ENCODE data around the gene UNC45A. TPM values are rescaled to one million over a fixed set of nuclear protein-coding genes. Genes with fewer than 3 reads are reported as not detected.
A peak's percentile ranks its signal among the peaks of the same experiment; 100 is the strongest.

The UNC45A gene
- total and polyA plus RNA-seq, 2 donors (not counting 1 experiment from before 2014, with no cell fraction given), result 56.3 to 79.0 TPM

DNA sequence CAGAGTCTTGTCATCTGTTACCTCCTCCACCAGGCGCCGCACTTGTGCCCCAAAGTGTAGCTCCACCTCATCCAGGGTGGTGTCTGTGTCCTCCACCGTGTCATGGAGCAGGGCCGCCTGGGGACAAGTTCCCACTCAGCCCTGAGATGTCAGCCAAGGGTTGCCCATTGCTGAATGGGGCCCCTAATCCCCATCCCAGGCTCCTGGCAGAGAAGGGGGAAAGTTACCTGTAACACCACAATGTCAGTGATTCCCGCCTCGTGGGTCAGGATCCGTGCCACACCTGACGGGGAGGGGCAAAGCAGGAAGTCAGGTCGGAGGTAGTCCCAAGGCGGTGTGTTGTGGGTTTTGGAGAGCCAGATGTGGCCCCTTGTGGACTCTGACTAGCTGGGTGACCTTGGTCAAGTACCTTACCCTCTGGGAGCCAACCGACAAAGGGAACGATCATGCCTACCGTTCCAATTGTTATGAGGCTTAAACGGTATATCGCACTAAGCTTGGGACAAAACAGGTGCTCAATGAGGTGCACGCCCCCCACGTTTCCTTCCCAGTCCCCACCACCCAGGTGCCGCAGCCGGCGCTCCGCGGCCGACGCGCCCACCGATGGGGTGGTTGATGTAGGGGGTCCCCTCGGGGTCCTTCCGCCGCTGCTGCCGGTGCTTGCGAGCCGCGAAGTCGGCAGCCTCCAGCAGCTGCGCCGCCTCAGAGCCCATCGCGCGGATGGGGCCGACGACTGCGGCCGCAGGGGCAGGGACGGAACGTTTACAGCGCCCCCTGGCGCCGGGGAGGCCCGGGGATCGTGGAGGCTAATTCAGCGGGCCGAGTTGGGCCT lies 3.0 kb upstream of the UNC45A start, which contains the start of gene HDDC3:
Gene HDDC3, minus strand, starts transcription at position 722 of the 832 bp plus-strand sequence. Its CDS starts 9 bp downstream, at position 713.
- Histone ChIP-seq H3K27ac (ENCODE audit: low read length in 2 of 2) (peak within 1 kb of the TSS; percentile 93 to 94), H3K9me3 (ENCODE audit: control extremely low read depth in 1 of 3, control insufficient read depth in 2 of 3, insufficient read depth in 1 of 3, low read length in 2 of 3) (no peaks in the 10 kb centered on the region), H3K9ac (ENCODE audit: low read length) (peak within 1 kb of the TSS; percentile 79), H2AFZ (ENCODE audit: insufficient read depth, low read depth, low read length, poor library complexity, severe bottlenecking) (peak within 1 kb of the TSS; percentile 89), H4K20me1 (ENCODE audit: control insufficient read depth, insufficient read depth, low read length, poor library complexity, severe bottlenecking) (peaks cover 9% of the 10 kb centered on the region), H3K79me2 (ENCODE audit: control insufficient read depth, insufficient read depth, low read length) (peaks cover 14% of the 10 kb centered on the region), H3K36me3 (replicated peaks in 1 of 2; ENCODE audit: control extremely low read depth in 1 of 2, control insufficient read depth in 1 of 2, extremely low read depth in 1 of 2, insufficient read depth in 2 of 2, low read length in 1 of 2) (peaks cover 0 to 3% of the 10 kb centered on the region in 2 experiments), H3K4me1 (ENCODE audit: control insufficient read depth in 2 of 2, insufficient read depth in 2 of 2, low read length in 2 of 2) (peaks cover 42 to 64% of the 10 kb centered on the region in 2 donors), H3K4me3 (ENCODE audit: control extremely low read depth in 1 of 5, extremely low read depth in 1 of 5, insufficient read depth in 1 of 5, low read depth in 2 of 5, low read length in 4 of 5) (peak within 1 kb of the TSS; percentile 72 to 97 (median 86)), H3K27me3 (replicated peaks in 1 of 4; ENCODE audit: control extremely low read depth in 1 of 4, control insufficient read depth in 3 of 4, insufficient read depth in 4 of 4, low read length in 3 of 4) (no peaks in the 10 kb centered on the region), H3K4me2 (replicated peaks; ENCODE audit: low read depth, low read length, poor library complexity, severe bottlenecking) (peak within 1 kb of the TSS; percentile 94)
- under 1% methylated on average over 50 of the region's 52 CpGs for WGBS (ENCODE audit: insufficient coverage)
- ChIA-PET CTCF (interaction anchor here (0.6 to 9.5 kb wide), 49 partner anchors 9 to 639 kb away, joined by 3 to 260 read pairs (median 4); partner anchors contain the start of genes BLM, FES, MAN2A2 and RCCD1), POLR2A (interaction anchor here (0.6 to 6.9 kb wide), 14 partner anchors 9 to 1968 kb away, joined by 3 to 66 read pairs (median 4); partner anchors contain the start of genes CHD2, IDH2, MAN2A2 and RCCD1)
- intact Hi-C loops (cut with micrococcal nuclease), result loop anchor here (1.0 to 10.0 kb wide), 4 partner anchors 30 to 1237 kb away; partner anchors contain the start of genes AP3S2, PEX11A and WDR93
- no peaks in the 10 kb centered on the region for H3K9me3 Mint-ChIP-seq (ENCODE audit: insufficient read depth)
- H3K27me3 Mint-ChIP-seq, result no peaks in the 10 kb centered on the region
- ATAC-seq (ENCODE audit: low read depth), result peak; percentile 52
- H3K4me3 Mint-ChIP-seq, result peak within 1 kb of the TSS; percentile 98
- H3K27ac Mint-ChIP-seq, result peak within 1 kb of the TSS; percentile 99
- H3K4me1 Mint-ChIP-seq, result peaks cover 52% of the 10 kb centered on the region
- TF ChIP-seq, protein P1, sequence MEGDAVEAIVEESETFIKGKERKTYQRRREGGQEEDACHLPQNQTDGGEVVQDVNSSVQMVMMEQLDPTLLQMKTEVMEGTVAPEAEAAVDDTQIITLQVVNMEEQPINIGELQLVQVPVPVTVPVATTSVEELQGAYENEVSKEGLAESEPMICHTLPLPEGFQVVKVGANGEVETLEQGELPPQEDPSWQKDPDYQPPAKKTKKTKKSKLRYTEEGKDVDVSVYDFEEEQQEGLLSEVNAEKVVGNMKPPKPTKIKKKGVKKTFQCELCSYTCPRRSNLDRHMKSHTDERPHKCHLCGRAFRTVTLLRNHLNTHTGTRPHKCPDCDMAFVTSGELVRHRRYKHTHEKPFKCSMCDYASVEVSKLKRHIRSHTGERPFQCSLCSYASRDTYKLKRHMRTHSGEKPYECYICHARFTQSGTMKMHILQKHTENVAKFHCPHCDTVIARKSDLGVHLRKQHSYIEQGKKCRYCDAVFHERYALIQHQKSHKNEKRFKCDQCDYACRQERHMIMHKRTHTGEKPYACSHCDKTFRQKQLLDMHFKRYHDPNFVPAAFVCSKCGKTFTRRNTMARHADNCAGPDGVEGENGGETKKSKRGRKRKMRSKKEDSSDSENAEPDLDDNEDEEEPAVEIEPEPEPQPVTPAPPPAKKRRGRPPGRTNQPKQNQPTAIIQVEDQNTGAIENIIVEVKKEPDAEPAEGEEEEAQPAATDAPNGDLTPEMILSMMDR (IDR thresholded peaks at IDR 0.05), result peak; percentile 91
- TF ChIP-seq EZH2 (IDR thresholded peaks at IDR 0.05; ENCODE audit: borderline replicate concordance, insufficient read depth, low read depth, low read length, poor library complexity, severe bottlenecking), result no peak
- DNase-seq, result peak; percentile 92
